Brain microvascular endothelial cell (primary cell): ENCODE results near the gene LYRM7.

Experiments used
- DNase-seq: peaks from one replicate; pipeline ENCODE4 v3.0.0-alpha.2; 2020
- H3K27ac ChIP-seq: fragments of 250-450 bp; sonication (Bioruptor Pico); 2 replicates; pipeline ENCODE4 v1.5.1; 2020; ENCODE audit warnings: mild to moderate bottlenecking, moderate library complexity
- H3K27me3 ChIP-seq: fragments of 250-450 bp; sonication (Bioruptor Pico); replicated peaks from 2 replicates; pipeline ENCODE4 v1.5.1; 2020; ENCODE audit warnings: mild to moderate bottlenecking
- H3K36me3 ChIP-seq: fragments of 250-450 bp; sonication (Bioruptor Pico); replicated peaks from 2 replicates; pipeline ENCODE4 v1.5.1; 2020; ENCODE audit warnings: mild to moderate bottlenecking
- H3K4me3 ChIP-seq: 2 replicates; pipeline ENCODE4 v1.5.1; 2011; ENCODE audit warnings: low read depth, mild to moderate bottlenecking, control low read depth, low read length, moderate library complexity
- in situ Hi-C: cut with HindIII; loops from 2 replicates; pipeline ENCODE4 v1.10.0; 2017; ENCODE audit warnings: low sequenced_read_pairs, low pct_ligation_motif_present
- TF ChIP-seq, protein P1 (sequence below): IDR thresholded peaks from 2 replicates; pipeline ENCODE4 v1.5.1; 2011; ENCODE audit warnings: low read depth, mild to moderate bottlenecking, moderate library complexity, low read length, control low read depth, inconsistent platforms; ENCODE audit errors: missing control alignments

The LYRM7 gene

GRCh38 chr5:131209506-131210150, 38.9 kb downstream of the LYRM7 start:
- no peak for DNase-seq
- in situ Hi-C loops: no loop called here
- no peaks in the 10 kb centered on the region for H3K27me3 ChIP-seq
- H3K4me3 ChIP-seq: no peak overlapping the region
- no peaks in the 10 kb centered on the region for H3K36me3 ChIP-seq
- TF ChIP-seq, protein P1, sequence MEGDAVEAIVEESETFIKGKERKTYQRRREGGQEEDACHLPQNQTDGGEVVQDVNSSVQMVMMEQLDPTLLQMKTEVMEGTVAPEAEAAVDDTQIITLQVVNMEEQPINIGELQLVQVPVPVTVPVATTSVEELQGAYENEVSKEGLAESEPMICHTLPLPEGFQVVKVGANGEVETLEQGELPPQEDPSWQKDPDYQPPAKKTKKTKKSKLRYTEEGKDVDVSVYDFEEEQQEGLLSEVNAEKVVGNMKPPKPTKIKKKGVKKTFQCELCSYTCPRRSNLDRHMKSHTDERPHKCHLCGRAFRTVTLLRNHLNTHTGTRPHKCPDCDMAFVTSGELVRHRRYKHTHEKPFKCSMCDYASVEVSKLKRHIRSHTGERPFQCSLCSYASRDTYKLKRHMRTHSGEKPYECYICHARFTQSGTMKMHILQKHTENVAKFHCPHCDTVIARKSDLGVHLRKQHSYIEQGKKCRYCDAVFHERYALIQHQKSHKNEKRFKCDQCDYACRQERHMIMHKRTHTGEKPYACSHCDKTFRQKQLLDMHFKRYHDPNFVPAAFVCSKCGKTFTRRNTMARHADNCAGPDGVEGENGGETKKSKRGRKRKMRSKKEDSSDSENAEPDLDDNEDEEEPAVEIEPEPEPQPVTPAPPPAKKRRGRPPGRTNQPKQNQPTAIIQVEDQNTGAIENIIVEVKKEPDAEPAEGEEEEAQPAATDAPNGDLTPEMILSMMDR: no peak
- H3K27ac ChIP-seq: no peak overlapping the region

GRCh38 chr5:131210151-131210510, 39.4 kb downstream of the LYRM7 start:
- Histone ChIP-seq H3K27me3 (no peaks in the 10 kb centered on the region), H3K4me3 (no peak overlapping the region), H3K27ac (no peak overlapping the region), H3K36me3 (no peaks in the 10 kb centered on the region)
- no peak for DNase-seq
- in situ Hi-C loops: no loop called here
- TF ChIP-seq, protein P1: no peak

DNA sequence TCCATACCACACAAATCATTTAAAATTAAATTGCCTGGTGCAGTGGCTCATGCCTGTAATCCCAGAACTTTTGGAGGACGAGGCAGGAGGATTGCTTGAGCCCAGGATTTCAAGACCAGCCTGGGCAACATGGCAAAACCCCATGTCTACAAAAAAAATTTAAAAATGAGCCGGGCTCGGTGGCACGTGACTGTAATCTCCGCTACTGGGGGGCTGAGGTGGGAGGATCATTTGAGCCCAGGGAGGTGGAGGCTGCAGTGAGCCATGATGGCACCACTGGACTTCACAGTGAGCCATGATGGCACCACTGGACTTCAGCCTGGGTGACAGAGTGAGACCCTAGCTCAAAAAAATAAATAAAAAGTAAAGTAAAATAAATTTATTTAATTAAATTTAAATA, 40.9 kb downstream of the LYRM7 start:
- Histone ChIP-seq H3K27ac (no peak overlapping the region), H3K4me3 (no peak overlapping the region), H3K27me3 (no peaks in the 10 kb centered on the region), H3K36me3 (no peaks in the 10 kb centered on the region)
- DNase-seq: no peak
- TF ChIP-seq, protein P1: no peak
- in situ Hi-C loops: no loop called here

- H3K36me3 ChIP-seq: no peaks in the 10 kb centered on the region
- in situ Hi-C loops: no loop called here
- DNase-seq: no peak
- no peak overlapping the region for H3K27ac ChIP-seq
- no peak overlapping the region for H3K4me3 ChIP-seq
- H3K27me3 ChIP-seq: no peaks in the 10 kb centered on the region
- TF ChIP-seq, protein P1: no peak
Measured at GRCh38 chr5:131212471-131213021, 41.8 kb downstream of the LYRM7 start.

DNA sequence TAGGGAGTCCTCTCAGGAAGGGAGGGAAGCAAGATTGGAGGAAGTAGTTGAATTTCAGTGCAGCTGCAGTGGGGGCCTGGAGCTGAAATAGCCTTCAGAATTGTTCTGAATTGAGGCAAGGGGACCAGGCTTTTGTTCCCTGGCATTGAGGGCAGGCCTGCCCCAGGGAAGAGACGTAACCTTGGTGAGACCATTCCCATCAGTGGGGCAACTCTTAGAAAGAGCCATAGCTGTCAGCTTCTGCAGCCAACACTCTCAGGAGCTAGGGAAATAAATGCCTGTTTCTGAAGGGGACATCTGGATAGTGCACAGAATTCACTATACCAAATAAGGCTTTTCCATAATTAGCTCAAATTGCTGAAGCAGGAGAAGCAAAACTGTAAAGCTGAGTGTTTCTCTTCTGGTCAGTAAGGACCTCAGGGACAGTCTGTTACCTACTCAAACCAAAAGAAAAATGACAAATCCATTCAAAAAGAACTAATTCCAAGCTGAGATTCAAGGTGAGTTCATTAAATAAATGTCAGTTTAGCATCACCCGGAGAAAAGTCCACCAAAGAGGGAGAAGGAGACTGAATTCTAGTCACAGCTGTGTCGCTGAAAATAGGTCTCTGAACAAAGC, 44.0 kb downstream of the LYRM7 start:
- TF ChIP-seq, protein P1: no peak
- Histone ChIP-seq H3K27ac (no peak overlapping the region), H3K4me3 (no peak overlapping the region), H3K36me3 (no peaks in the 10 kb centered on the region), H3K27me3 (no peaks in the 10 kb centered on the region)
- in situ Hi-C loops: no loop called here
- no peak for DNase-seq
